OCI-LY7 (cell line): ENCODE data around the gene SLC22A7. TPM values are rescaled to one million over a fixed set of nuclear protein-coding genes. Genes with fewer than 3 reads are reported as not detected.

Source experiments
- BruUV-seq: library from RNA; stranded (reverse); fragments of 400-500 nt; replicated peaks from 2 replicates; lab custom pipeline; 2021; lab: Mats Ljungman, UMichigan
- CTCF ChIA-PET: fragments of 300-600 bp; sonication (Branson Sonifier 250); formaldehyde crosslinking; loops from one replicate; lab custom pipeline; 2022; ENCODE audit warnings: antibody characterized with exemption; ENCODE audit not compliant: unreplicated experiment; lab: Charles Lee
- POLR2A ChIA-PET: fragments of 300-600 bp; sonication (Branson Sonifier 250); formaldehyde crosslinking; loops from one replicate; lab custom pipeline; 2022; ENCODE audit warnings: antibody characterized with exemption; lab: Charles Lee
- DNase-seq: peaks from one replicate; pipeline ENCODE4 v3.0.0-alpha.2; 2015; ENCODE audit warnings: low spot score
- H2AFZ ChIP-seq: fragments of 200-600 bp; sonication (generic), shearing (Covaris generic); 2 replicates; pipeline ENCODE4 v1.6.1; 2014; ENCODE audit warnings: mild to moderate bottlenecking, antibody characterized with exemption, low read length, moderate library complexity
- H3K27ac ChIP-seq: fragments of 200-600 bp; sonication (generic); 2 replicates; pipeline ENCODE4 v1.5.1; 2014; ENCODE audit warnings: mixed run types, low read depth, mild to moderate bottlenecking, moderate library complexity, low read length, inconsistent platforms; ENCODE audit not compliant: poor library complexity, severe bottlenecking
- H3K36me3 ChIP-seq: fragments of 200-600 bp; sonication (generic); 2 replicates; pipeline ENCODE4 v1.6.1; 2014; ENCODE audit warnings: mild to moderate bottlenecking, antibody characterized with exemption, low read length, moderate library complexity, mixed read lengths; ENCODE audit not compliant: insufficient read depth
- H3K4me1 ChIP-seq: fragments of 200-600 bp; sonication (generic); 2 replicates; pipeline ENCODE4 v1.5.1; 2014; ENCODE audit warnings: mild to moderate bottlenecking, low read length; ENCODE audit not compliant: insufficient read depth, poor library complexity, severe bottlenecking
- H3K4me2 ChIP-seq: fragments of 200-600 bp; sonication (generic); 2 replicates; pipeline ENCODE4 v1.6.1; 2014; ENCODE audit warnings: mild to moderate bottlenecking, low read length
- H3K4me3 ChIP-seq: fragments of 200-600 bp; sonication (generic); 2 replicates; pipeline ENCODE4 v1.5.1; 2014; ENCODE audit warnings: mild to moderate bottlenecking, low read depth, low read length; ENCODE audit not compliant: poor library complexity, severe bottlenecking
- H3K79me2 ChIP-seq: fragments of 200-600 bp; sonication (generic); 2 replicates; pipeline ENCODE4 v1.6.1; 2016; ENCODE audit warnings: low read depth, mild to moderate bottlenecking, low read length, moderate library complexity, mixed read lengths; ENCODE audit not compliant: insufficient read depth
- H3K9me2 ChIP-seq: fragments of 200-600 bp; sonication (generic); 2 replicates; pipeline ENCODE4 v1.6.1; 2016; ENCODE audit warnings: mild to moderate bottlenecking, low read length, mixed read lengths; ENCODE audit not compliant: insufficient read depth
- H3K9me3 ChIP-seq: fragments of 200-600 bp; sonication (generic); 2 replicates; pipeline ENCODE4 v1.6.1; 2014; ENCODE audit warnings: mild to moderate bottlenecking, mixed run types, low read length, mixed read lengths
- H4K20me1 ChIP-seq: fragments of 200-600 bp; sonication (generic); 2 replicates; pipeline ENCODE4 v1.6.1; 2014; ENCODE audit warnings: mild to moderate bottlenecking, antibody characterized with exemption, low read length, moderate library complexity, mixed read lengths; ENCODE audit not compliant: insufficient read depth
- CTCF ChIP-seq: fragments of 200-600 bp; sonication (generic); conservative IDR thresholded peaks from 2 replicates; pipeline ENCODE4 v1.5.1; 2014; ENCODE audit warnings: mild to moderate bottlenecking, antibody characterized with exemption, low read length, moderate library complexity, mixed read lengths
- EZH2phosphoT487 ChIP-seq: fragments of 200-600 bp; sonication (generic); IDR thresholded peaks from 2 replicates; pipeline ENCODE4 v1.6.1; 2018; ENCODE audit warnings: low read depth, borderline replicate concordance, mild to moderate bottlenecking, mixed run types, antibody characterized with exemption, low read length, moderate library complexity, mixed read lengths
- intact Hi-C: fragments of 100-400 bp; cut with micrococcal nuclease; formaldehyde crosslinking; loops from one replicate; pipeline ENCODE4 v1.10.0; 2022; ENCODE audit not compliant: unreplicated experiment
- total RNA-seq, 2 experiments: library from RNA; depleted of rRNA in 1 of 2; stranded (reverse); fragments of >200 nt in 1 of 2; shearing (Covaris generic) in 1 of 2; gene quantifications; 2 replicates each; pipeline ENCODE4 v1.2.3, GENCODE V29; 2014 to 2022

Gene SLC22A7
- total RNA-seq, 2 experiments from 2014 or later = not detected

GRCh38 chr6:43258807-43259686, 39.0 kb upstream of the SLC22A7 start:
- Histone ChIP-seq H4K20me1 (no peaks in the 10 kb centered on the region), H3K36me3 (no peaks in the 10 kb centered on the region), H3K4me2 (no peak overlapping the region), H2AFZ (no peak overlapping the region), H3K27ac (no peak overlapping the region), H3K9me3 (no peaks in the 10 kb centered on the region), H3K9me2 (no peaks in the 10 kb centered on the region), H3K79me2 (no peaks in the 10 kb centered on the region), H3K4me3 (no peak overlapping the region), H3K4me1 (no peaks in the 10 kb centered on the region)
- intact Hi-C loops = no loop called here
- DNase-seq = no peak
- BruUV-seq = no TSS peak
- TF ChIP-seq CTCF (no peak), EZH2phosphoT487 (no peak)
- POLR2A ChIA-PET = no interaction called here
- CTCF ChIA-PET = no interaction called here

GRCh38 chr6:43260791-43261190, 37.3 kb upstream of the SLC22A7 start:
- ChIA-PET CTCF (no interaction called here), POLR2A (no interaction called here)
- no peak overlapping the region for H2AFZ ChIP-seq
- H3K79me2 ChIP-seq = no peaks in the 10 kb centered on the region
- TF ChIP-seq EZH2phosphoT487 = no peak
- TF ChIP-seq CTCF = no peak
- BruUV-seq = no TSS peak
- no peak for DNase-seq
- no peak overlapping the region for H3K27ac ChIP-seq
- no peak overlapping the region for H3K4me3 ChIP-seq
- intact Hi-C loops = no loop called here
- no peaks in the 10 kb centered on the region for H3K4me1 ChIP-seq
- H3K4me2 ChIP-seq = no peak overlapping the region
- H3K9me3 ChIP-seq = no peaks in the 10 kb centered on the region
- H3K9me2 ChIP-seq = no peaks in the 10 kb centered on the region
- H4K20me1 ChIP-seq = no peaks in the 10 kb centered on the region
- no peaks in the 10 kb centered on the region for H3K36me3 ChIP-seq

- CTCF ChIA-PET = no interaction called here
- TF ChIP-seq EZH2phosphoT487 = no peak
- TF ChIP-seq CTCF = no peak
Observed at GRCh38 chr6:43261198-43261597, 36.9 kb upstream of the SLC22A7 start.

More at GRCh38 chr6:43261198-43261597, 36.9 kb upstream of the SLC22A7 start:
- no peak overlapping the region for H2AFZ ChIP-seq
- POLR2A ChIA-PET = interaction anchor here (0.7 kb wide), 1 partner anchor 243 kb away, joined by 5 read pairs; no protein-coding TSS in a partner anchor
- H3K9me3 ChIP-seq = no peaks in the 10 kb centered on the region
- no peaks in the 10 kb centered on the region for H3K36me3 ChIP-seq
- H3K4me3 ChIP-seq = no peak overlapping the region
- BruUV-seq = no TSS peak
- no peaks in the 10 kb centered on the region for H3K9me2 ChIP-seq
- DNase-seq = no peak
- no peaks in the 10 kb centered on the region for H3K79me2 ChIP-seq
- H4K20me1 ChIP-seq = no peaks in the 10 kb centered on the region
- no peak overlapping the region for H3K27ac ChIP-seq
- intact Hi-C loops = no loop called here
- H3K4me2 ChIP-seq = no peak overlapping the region
- no peaks in the 10 kb centered on the region for H3K4me1 ChIP-seq
